SHP77 treated with DMSO at 0.1 percent for 48 hours (cell line): Measurements from ENCODE around the gene SUGP2.
"Not testable (repeated sequence)": the region's sequence is repeated elsewhere in the genome, so short reads cannot be mapped to it uniquely, and the experiment has no call there.

ENCODE experiments used
- DNase-seq: peaks from one replicate; lab custom pipeline; 2025; lab: John Stamatoyannopoulos, UW

Gene SUGP2

GRCh38 chr19:19031891-19032290 is 1.4 kb downstream of the SUGP2 start:
- DNase-seq, result no peak

GRCh38 chr19:19028526-19028925 is 4.8 kb downstream of the SUGP2 start:
- no peak for DNase-seq

- no peak for DNase-seq
Measured at GRCh38 chr19:19027228-19027627, 6.1 kb downstream of the SUGP2 start.

- DNase-seq, result no peak
Measured at GRCh38 chr19:19026299-19026971, 6.9 kb downstream of the SUGP2 start.

- DNase-seq, result no peak
Measured at GRCh38 chr19:19025861-19026260, 7.5 kb downstream of the SUGP2 start.

- not testable (repeated sequence) for DNase-seq
Measured at GRCh38 chr19:19023376-19023775, 9.9 kb downstream of the SUGP2 start.

GRCh38 chr19:19022380-19022961 is 10.8 kb downstream of the SUGP2 start:
- no peak for DNase-seq

- no peak for DNase-seq
Measured at GRCh38 chr19:19021115-19021514, 12.2 kb downstream of the SUGP2 start.

- no peak for DNase-seq
Measured at GRCh38 chr19:19010551-19010950, 22.8 kb downstream of the SUGP2 start.

GRCh38 chr19:19009951-19010350 is 23.4 kb downstream of the SUGP2 start:
- DNase-seq, result no peak

GRCh38 chr19:19006213-19006612 is 27.1 kb downstream of the SUGP2 start:
- DNase-seq, result no peak

- DNase-seq, result no peak
Measured at GRCh38 chr19:19004144-19004543, 29.2 kb downstream of the SUGP2 start.

GRCh38 chr19:18999896-19000620 is 33.3 kb downstream of the SUGP2 start:
- no peak for DNase-seq

GRCh38 chr19:18999016-18999758 is 34.1 kb downstream of the SUGP2 start:
- no peak for DNase-seq

GRCh38 chr19:18998276-18998675 is 35.0 kb downstream of the SUGP2 start:
- no peak for DNase-seq

GRCh38 chr19:18996796-18997394 is 36.4 kb downstream of the SUGP2 start:
- DNase-seq, result no peak

GRCh38 chr19:18996351-18996750 is 37.0 kb downstream of the SUGP2 start:
- DNase-seq, result no peak

GRCh38 chr19:18995804-18996241 is 37.5 kb downstream of the SUGP2 start:
- DNase-seq, result no peak

GRCh38 chr19:18993115-18993514 is 40.2 kb downstream of the SUGP2 start:
- DNase-seq, result no peak

- no peak for DNase-seq
Measured at GRCh38 chr19:18992696-18993095, 40.6 kb downstream of the SUGP2 start.

- no peak for DNase-seq
Measured at GRCh38 chr19:18991468-18991867, 41.8 kb downstream of the SUGP2 start.

- DNase-seq, result no peak
Measured at GRCh38 chr19:18991006-18991405, 42.3 kb downstream of the SUGP2 start.
